22Rv1 (cell line): ENCODE measurements around the gene RDH11.

Experiments
- ZFX ChIP-seq: fragments of 450-650 bp; IDR thresholded peaks from 2 replicates; pipeline ENCODE4 v1.6.1; 2017; ENCODE audit warnings: antibody characterized with exemption, borderline replicate concordance
- TF ChIP-seq, protein P1 (sequence below): fragments of 450-650 bp; IDR thresholded peaks from 2 replicates; pipeline ENCODE4 v1.5.1; 2017; ENCODE audit warnings: mild to moderate bottlenecking

DNA sequence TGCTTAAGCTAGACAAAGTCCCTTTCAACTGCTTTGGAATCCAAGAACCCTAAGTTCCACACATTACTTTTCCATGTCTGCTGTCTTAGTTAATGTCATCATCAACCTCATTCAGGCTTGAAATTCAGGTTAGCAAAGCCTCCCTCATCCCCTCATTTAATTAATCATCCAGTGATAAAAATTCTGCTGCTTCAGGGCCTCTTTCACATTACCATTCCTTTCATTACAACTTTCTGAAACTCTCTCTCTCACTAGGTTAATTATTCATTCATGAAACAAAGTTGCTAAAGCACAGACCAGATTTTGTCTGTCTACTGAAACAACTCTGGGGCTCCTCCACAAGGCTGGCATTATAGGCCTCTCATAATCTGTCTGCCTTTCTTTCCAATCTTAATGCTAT is 11.7 kb downstream of the RDH11 start:
- TF ChIP-seq, protein P1, sequence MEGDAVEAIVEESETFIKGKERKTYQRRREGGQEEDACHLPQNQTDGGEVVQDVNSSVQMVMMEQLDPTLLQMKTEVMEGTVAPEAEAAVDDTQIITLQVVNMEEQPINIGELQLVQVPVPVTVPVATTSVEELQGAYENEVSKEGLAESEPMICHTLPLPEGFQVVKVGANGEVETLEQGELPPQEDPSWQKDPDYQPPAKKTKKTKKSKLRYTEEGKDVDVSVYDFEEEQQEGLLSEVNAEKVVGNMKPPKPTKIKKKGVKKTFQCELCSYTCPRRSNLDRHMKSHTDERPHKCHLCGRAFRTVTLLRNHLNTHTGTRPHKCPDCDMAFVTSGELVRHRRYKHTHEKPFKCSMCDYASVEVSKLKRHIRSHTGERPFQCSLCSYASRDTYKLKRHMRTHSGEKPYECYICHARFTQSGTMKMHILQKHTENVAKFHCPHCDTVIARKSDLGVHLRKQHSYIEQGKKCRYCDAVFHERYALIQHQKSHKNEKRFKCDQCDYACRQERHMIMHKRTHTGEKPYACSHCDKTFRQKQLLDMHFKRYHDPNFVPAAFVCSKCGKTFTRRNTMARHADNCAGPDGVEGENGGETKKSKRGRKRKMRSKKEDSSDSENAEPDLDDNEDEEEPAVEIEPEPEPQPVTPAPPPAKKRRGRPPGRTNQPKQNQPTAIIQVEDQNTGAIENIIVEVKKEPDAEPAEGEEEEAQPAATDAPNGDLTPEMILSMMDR, result no peak
- TF ChIP-seq ZFX, result no peak
